Measurements from ENCODE around the gene CHMP3.
"Not testable (repeated sequence)": the region's sequence is repeated elsewhere in the genome, so short reads cannot be mapped to it uniquely, and the experiment has no call there.

CHMP3 gene

GRCh38 chr2:86562922-86563649 is at the start of gene CHMP3:
Gene CHMP3 (minus strand): TSS chr2:86563443. CDS start chr2:86563348, 95 bp downstream.
- DNase-seq (ENCODE audit: low read depth) = peak; percentile 97

GRCh38 chr2:86610871-86611270 is 47.6 kb upstream of the CHMP3 start:
- no peak for DNase-seq (ENCODE audit: low read depth)

GRCh38 chr2:86608832-86609410 is 45.7 kb upstream of the CHMP3 start:
- no peak for DNase-seq (ENCODE audit: low read depth)

GRCh38 chr2:86603905-86604304 is 40.7 kb upstream of the CHMP3 start:
- DNase-seq (ENCODE audit: low read depth) = no peak

- no peak for DNase-seq (ENCODE audit: low read depth)
These were observed 35.7 kb upstream of the CHMP3 start for GRCh38 chr2:86598966-86599365.

- DNase-seq (ENCODE audit: low read depth) = no peak
These were observed 32.9 kb upstream of the CHMP3 start for GRCh38 chr2:86596118-86596517.

- DNase-seq (ENCODE audit: low read depth) = no peak
These were observed 30.0 kb upstream of the CHMP3 start for GRCh38 chr2:86593266-86593665.

GRCh38 chr2:86592547-86593230 is 29.4 kb upstream of the CHMP3 start:
- DNase-seq (ENCODE audit: low read depth) = no peak

GRCh38 chr2:86589701-86590100 is 26.5 kb upstream of the CHMP3 start:
- not testable (repeated sequence) for DNase-seq (ENCODE audit: low read depth)

GRCh38 chr2:86584151-86584913 is 21.1 kb upstream of the CHMP3 start:
- DNase-seq (ENCODE audit: low read depth) = no peak

GRCh38 chr2:86580560-86580959 is 17.3 kb upstream of the CHMP3 start:
- no peak for DNase-seq (ENCODE audit: low read depth)

GRCh38 chr2:86577817-86578456 is 14.7 kb upstream of the CHMP3 start:
- DNase-seq (ENCODE audit: low read depth) = no peak

- DNase-seq (ENCODE audit: low read depth) = no peak
These were observed 6.8 kb upstream of the CHMP3 start for GRCh38 chr2:86570059-86570458.

- no peak for DNase-seq (ENCODE audit: low read depth)
These were observed 3.6 kb upstream of the CHMP3 start for GRCh38 chr2:86566821-86567190.

GRCh38 chr2:86566158-86566820 is 3.0 kb upstream of the CHMP3 start:
- no peak for DNase-seq (ENCODE audit: low read depth)

- no peak for DNase-seq (ENCODE audit: low read depth)
These were observed 413 bp upstream of the CHMP3 start for GRCh38 chr2:86563650-86564061.

GRCh38 chr2:86562485-86562921 is 740 bp downstream of the CHMP3 start:
- no peak for DNase-seq (ENCODE audit: low read depth)

- no peak for DNase-seq (ENCODE audit: low read depth)
These were observed 5.4 kb downstream of the CHMP3 start for GRCh38 chr2:86557836-86558235.

- no peak for DNase-seq (ENCODE audit: low read depth)
These were observed 6.7 kb downstream of the CHMP3 start for GRCh38 chr2:86556508-86556907.

GRCh38 chr2:86552889-86553288 is 10.4 kb downstream of the CHMP3 start:
- no peak for DNase-seq (ENCODE audit: low read depth)

GRCh38 chr2:86549963-86550725 is 13.1 kb downstream of the CHMP3 start:
- not testable (repeated sequence) for DNase-seq (ENCODE audit: low read depth)

Data from stimulated activated CD4-positive, alpha-beta T cell treated with anti-CD3 and anti-CD28 coated beads, Interleukin-2, amount 100 ng/mL, for 4 hours (primary cell).